Midbrain (tissue), 1 donor: ENCODE measurements around the gene ADRA2B.

ENCODE experiments used
- DNase-seq: peaks from one replicate; lab custom pipeline; 2025; lab: John Stamatoyannopoulos, UW

ADRA2B gene

DNA sequence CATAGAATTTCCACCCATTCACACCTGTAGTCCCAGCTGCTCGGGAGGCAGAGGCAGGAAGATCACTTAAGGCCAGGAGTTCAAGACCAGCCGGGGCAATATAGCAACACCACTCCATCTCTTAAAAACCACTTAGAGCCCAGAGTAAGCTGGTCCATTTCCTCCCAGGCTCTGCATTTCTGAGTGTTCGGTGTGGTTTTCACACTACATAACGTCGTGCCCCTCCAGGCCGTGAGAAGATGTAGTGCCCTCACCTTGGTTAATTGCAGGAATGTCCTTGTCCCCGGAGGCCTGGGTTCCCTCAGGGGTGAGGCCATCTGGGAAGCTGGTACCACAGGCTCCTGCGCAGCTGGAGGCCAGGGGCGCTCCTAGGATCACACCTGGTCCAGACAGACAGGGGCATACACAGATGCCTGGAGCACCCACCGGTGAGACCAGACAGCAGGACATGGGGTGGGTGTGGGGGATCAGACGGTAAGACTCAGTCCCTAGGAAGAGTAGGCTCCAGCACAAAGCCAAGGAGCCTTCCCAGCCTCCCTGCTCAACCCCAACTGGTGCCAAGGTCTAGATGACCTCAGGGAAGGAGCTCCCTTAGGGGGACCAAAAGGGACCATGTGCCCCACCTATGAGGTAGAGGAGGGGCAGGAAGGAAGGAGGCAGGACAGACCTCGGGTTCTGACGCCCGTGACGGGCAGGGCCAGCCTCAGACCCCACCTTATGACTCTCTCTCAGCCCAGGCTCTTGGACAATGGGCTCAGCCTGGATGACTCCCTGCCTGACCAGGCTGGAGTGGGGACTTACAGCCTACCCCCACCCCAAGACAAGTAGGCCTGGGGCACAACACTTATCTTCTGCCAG lies 21.2 kb upstream of the ADRA2B start:
- no peak for DNase-seq

DNA sequence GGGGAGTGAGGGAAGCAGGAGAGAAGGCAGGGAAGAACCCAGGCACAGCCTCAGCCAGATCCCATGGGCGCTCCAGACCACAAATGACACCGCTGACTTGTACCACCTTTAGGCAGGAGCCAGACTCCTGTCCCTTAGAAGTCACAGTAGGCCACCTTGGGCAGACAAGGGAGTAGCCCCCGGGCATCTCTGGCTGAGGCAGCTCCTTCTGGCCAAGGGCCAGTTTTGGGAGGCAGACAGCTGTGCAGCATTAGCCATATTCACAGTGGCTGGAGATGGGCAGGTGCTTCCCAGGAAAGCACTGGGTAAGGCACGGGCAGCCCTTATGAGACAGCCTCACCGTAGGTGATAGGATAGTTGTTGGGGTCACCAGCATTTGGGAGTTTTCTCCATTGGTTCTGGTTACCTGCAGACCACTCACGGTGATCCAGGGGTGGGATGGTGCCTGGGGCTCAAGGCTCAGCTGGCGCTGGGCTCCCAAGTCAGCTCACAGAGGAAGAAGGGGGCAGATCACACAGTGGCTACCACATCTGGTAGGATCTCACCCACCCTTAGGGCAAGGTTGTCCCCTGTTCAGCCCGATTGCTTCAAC lies 19.9 kb upstream of the ADRA2B start:
- DNase-seq = no peak

DNA sequence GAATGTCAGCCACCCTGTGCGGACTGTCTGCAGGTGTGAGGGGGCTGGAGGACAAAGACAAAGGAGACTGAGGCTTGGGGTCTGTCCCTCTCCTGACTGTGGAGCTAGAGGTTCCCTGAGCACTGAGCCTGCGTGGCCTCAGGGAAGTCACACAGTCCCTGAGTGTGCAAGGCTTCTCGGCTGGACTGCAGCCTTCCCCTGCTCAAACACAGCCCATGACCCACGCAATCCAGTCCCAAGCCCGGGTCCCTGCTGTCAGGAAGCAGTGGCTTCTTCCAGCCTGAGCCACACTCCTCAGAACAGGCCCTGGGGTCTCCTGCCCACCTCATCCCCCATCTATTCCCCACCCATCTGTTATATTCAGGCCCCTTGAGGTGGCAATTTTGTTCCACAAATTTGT lies 19.2 kb upstream of the ADRA2B start:
- DNase-seq = no peak

DNA sequence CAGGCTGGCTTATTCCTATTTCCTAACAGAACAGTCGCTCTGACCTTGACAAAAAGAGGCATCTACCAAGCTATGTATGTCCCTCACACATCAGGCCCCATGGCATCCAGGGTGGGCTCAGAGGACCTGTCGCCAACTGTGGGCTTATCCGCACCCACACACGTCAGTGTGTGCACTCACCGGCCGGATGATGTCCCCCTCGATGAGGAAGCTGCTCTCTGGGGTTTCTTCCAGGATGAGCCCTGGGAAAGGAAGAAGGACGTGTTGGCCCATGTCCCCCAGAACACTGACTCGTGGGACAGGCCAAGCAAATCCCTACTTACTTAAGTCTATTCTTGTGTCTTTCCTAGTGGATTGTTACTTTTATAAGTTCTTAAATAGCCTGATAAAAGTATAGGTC lies 18.8 kb upstream of the ADRA2B start:
- DNase-seq = no peak

DNA sequence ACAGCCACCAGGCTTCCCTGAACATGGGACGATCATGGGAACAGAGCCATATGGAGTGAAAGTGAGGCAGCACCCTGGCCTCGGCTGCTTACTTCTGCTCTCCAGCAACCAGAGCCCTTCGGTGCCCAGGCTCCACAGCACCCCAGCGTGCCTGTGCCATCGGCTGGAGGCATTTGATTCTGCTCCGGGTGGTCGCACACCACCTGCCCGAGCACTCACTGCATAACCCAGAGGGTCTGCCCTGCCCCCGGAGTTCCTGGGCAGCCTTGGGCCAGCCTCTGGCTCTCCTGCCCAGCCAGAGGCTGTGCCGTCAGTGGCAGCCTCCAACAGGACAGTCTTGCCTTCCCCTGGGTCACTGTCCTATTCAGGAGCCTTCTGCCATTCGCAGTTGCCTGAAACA lies 18.1 kb upstream of the ADRA2B start:
- DNase-seq = no peak

DNA sequence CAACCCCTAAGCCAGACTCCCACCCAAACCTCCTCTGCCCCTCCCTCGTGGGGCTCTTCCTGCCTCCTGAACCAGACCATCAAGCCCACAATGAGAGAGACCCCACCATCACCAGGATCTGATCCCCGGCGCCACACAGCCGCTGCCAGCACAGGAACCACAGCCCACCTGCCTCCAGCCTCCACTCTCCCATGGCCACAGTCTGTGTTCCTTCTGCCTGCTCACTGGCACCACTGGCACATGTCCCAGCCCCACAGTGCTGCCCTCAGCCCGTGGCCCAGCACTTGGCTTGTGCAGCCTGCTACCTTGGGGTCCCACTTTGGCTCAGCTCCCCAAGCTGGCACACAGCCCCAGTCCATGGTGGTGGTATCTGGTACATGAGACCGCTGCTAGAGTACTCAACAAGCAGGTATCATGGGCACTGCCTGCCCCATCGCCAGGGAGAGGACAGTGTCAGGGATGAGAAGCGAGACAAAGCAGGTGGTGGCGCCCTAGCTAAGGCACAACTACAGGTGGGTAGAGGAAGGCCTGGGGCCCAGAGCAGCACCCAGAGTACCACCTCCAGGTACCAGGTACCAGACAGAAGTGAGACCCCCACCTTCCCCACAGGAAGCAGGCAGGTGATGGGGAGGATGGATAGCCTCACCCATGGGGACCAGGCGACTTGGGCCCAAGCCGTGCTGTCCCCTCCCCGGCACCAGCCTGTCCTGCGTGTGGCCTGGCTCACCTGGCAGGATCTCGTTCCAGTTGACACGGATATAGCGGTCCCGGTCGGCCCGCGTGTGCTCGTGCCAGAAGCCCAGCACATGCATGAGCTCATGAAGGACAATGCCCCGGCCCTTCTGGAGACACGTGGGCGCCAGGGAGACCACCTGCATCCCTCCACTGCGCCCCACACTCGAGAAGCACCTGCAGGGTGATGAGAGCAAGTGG lies 15.7 kb upstream of the ADRA2B start:
- no peak for DNase-seq

DNA sequence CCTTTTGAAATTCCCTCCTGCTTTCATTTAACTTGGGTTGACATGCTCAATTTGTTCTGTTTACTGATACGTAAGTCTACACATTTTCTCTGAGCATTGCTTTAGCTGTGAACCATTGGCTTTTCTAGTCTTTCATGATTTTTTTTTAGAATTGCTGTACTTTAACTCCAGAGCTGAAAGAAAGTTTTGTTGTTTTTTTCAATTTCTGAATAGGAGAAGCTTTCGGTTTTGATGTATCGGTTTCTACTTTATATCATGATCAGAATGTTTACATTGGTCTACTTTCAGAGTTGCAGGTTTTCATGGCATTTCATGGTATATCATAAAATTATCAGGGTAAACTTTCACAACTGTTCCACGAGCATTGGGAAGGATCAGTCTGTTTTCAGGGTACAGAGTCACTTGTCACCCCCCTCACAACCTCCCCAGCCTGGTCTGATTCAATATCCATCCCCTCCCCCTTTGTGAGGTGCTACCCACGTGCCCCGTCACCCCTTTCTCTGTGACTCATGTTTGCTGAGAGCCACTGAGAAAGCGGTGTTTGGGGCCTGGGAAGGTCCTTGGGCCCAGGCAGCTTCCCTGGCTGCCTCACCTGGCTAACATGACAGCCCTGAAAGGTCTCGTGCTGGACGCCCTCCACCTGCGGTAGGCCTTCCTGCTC lies 14.9 kb upstream of the ADRA2B start:
- no peak for DNase-seq

DNA sequence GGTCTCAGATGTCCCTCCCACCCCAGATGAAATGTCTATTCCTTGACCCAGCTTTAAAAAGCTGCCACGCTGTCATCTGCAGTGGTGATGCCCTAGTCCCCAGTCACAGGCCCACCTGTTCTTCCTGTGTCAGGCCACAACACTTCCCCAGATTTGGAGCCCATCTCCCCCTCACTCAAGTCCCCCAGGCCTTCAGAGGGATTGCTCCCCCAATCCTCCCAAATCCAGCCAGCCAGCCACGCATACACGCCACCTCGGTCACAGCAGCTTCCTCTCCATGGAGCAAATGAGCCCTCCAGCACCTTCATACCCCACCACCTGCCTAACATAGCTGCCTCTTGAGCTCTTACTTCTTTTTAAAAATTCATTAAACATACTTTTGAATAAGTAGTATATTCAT lies 14.1 kb upstream of the ADRA2B start:
- no peak for DNase-seq

DNA sequence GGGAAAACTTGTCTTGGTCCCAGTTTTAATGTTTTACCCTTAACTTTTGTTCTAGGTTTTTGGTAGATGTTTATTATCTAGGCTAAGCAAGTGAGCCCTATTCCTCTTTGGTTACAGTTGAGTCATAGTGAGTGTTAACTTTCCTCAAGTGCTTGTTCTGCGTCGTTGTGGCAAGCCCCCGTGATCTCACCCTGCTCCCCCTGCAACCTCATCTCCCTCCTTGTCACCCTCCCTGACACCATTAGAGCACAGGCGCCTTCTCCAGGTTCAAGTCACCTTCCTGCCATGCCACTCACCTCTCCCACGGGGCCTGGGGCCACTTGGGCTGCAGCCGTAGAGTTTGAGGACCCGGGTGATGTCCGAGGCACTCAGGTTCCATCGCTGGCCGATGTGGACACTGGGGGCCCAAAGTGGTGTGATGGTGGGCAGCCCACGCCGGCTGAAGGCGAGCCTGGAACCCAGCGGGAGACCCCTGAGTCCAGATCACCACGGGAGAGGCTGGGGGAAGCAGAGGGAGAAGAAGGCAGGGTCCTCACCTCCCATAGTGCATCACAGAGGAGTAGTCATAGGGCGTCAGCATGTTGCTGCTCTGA lies 13.3 kb upstream of the ADRA2B start:
- no peak for DNase-seq

DNA sequence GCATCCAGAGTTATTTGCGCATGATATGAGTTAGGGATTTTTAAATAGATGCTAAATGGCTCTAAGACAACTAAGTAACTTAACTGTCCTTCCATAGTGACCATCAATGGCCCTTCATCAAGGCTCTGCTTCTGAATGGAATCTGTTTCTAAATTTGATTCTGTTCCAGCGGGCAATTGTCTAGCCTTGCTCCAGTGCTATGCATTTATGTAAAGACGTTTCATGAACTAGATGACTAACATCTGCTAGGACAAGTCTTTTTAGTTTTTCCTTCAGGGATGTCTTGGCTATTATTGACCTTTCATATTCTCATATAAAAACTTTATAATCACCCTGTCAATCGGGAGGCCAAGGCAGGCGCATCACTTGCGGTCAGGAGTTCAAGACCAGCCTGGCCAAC lies 12.1 kb upstream of the ADRA2B start:
- DNase-seq = no peak

DNA sequence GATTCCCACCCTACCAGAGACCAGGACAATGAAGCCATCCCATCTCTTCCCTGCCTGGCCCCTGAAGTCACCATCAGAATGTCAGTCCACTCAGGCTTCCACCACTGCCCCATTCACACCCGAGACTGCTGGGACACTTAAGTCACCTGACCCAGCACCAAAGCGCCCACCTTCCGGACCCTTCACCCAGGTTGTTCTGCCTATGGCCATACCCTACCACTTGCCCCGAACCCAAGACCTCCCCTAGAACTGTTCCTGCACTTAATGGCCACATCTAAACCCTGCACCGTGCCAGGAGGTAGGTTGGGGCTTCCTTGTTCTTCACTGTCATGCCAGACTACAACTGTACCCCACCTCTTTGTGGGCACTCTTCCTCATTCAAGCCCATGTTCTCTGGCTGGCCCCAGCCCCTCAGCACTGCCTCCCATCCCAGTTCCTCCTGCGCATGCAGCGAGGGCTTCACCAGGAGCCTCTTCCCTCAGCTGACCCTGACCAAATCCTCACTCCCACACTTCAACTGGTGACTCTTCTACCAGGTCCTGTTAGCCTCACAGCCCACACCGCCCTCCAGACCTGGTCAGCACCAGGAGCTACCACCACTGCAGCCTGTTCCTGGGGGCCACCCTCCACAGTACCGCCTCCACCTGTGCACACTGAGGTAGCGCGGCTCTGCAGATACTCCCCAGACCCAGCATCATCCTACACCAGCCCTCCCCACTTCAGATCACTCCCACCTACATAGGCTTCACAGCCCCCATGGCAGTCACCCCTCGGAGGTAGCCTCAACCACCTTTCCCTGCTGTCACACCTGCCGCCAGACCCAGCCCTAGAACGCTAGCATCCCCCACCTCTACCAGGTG lies 8.3 kb upstream of the ADRA2B start:
- no peak for DNase-seq

DNA sequence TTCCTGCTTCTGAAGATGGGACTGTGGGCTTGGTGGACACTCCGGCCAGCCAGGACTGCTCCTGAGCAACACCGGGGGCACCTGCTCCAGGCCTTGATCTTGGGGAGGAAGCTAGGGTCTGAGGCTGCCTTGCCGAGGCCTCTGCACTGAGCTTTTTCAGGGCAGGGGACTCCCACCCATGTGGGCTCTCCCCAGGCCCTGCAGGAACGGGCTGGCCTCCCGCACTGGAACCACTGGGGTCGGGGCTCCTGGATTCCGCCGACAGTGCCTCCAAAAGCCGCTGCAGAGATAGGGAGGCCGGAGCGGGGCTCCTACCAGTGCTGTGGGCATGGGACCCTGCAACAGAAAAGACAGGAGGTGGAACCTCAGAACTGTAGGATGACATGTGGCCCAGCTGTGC lies 7.6 kb upstream of the ADRA2B start:
- no peak for DNase-seq

DNA sequence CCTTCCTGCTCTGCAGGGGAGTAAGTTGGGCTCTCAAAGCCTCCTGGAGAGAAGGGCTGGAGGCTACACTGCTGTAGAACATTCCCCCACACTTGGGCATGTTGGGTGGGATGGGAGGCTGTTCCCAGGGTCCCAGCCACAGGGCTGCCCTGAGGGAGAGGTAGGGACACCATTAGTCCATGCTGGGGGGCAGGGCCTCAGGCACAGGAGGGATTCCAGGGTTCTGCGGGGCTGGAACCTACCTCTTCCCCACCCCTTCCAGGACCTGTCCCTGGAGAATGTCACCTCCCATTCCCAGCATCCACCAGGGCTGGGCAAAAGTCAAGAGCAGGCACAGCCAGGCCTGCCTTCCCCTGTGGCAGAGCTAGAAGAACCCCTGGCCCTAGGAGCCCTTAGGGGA lies 6.9 kb upstream of the ADRA2B start:
- no peak for DNase-seq

DNA sequence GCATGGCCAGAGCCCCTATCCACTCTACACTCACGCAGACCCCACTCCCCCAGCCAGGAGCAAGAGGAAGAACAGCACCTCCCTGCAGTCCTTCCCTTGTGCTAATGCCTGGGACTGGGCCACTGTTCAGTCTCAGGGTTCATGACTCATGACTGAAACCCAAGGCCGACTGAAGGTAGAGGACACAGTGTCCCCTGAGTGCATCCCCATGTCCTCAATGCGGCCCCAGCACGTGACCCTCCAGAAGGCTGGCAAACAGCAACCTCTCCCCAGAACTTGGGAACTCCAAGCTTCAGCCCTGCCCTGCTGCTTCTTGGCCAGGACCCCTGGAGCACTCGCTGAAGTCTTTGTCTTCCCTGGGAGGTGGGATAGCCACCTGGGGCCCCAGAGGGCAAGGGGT lies 6.0 kb upstream of the ADRA2B start:
- no peak for DNase-seq

DNA sequence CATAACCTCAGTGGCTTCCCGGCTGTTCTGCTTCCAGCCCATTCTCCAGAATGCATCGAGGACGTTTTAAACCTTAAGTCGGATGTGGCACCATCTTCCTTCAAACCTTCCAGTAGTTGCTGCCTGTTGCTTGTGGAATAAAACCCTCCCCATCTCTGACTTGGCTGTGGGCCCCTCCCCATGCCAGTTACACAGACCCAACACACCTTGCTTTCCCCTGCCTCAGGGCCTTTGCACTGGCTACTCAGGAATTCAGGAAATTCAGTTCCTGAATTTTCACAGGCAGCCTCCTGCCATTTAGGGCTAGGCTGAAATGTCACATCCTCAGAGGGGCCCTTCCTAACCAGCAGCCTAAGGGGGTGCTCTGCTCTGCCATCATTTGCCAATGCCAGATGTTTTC lies 5.0 kb upstream of the ADRA2B start:
- DNase-seq = no peak

DNA sequence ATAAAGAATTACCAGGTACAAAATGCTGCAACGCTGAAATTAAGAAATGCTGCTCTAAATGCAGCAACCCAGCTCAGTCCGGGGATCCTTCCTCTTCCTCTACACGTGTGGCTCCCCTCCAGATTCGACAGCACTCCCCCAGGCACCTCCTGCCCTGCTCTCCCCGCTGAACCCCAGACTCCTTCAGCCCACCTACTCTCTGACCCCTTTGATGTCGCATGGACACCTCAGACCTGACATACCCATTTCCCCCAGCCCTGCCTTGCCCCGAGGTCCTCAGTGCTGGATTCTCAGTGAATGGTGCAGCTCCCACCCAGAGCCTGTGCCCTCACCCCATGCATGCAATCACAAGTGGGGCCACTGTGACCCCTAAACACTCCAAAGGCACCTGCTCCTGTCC lies 4.6 kb upstream of the ADRA2B start:
- DNase-seq = no peak

DNA sequence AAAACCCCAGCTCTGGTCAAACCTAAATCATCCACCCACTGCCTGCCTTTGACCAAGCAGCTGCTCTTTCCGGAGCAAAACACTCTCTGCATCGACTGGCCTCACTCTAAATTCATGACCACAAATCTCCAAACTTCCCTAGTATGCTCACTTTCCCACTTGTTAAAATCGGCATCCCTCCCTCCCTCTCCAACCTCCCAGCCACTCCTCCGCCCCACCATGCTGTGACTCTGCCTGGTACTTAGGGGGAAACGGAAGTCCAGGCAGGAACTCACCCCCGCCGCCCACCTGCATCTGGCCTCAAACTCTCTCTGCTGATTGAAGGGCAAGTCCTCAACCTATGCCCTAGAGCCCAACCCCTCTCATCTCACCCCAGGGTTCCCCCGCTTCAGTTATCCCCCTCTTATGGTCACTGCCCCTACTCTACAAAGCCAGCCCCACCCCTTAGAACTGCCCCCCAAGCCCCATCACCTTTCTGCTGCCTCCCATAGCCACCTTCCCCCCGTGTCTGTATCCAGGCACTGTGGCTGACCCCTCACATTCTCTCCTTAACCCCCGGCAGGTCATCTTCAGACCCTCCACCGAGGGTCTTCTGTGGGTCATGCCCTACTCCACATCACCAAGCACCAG lies 3.8 kb upstream of the ADRA2B start:
- no peak for DNase-seq

DNA sequence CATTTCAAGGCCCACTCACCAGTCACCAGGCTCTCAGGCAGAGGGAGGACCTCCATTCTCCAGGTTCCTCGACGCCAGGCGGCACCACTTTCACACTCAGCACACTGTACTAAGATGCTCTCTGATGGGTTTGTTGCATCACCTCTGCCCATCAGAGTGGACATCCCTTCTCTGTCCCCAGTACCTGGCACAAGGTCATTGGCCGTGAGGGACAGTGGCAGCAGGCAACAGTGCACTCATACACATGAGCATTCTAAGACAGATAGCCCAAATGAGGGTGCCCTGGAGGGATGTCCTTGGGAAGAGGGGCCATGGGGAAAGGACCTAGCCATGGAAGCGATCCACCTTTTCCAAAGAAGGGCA lies 3.0 kb upstream of the ADRA2B start:
- DNase-seq = no peak

DNA sequence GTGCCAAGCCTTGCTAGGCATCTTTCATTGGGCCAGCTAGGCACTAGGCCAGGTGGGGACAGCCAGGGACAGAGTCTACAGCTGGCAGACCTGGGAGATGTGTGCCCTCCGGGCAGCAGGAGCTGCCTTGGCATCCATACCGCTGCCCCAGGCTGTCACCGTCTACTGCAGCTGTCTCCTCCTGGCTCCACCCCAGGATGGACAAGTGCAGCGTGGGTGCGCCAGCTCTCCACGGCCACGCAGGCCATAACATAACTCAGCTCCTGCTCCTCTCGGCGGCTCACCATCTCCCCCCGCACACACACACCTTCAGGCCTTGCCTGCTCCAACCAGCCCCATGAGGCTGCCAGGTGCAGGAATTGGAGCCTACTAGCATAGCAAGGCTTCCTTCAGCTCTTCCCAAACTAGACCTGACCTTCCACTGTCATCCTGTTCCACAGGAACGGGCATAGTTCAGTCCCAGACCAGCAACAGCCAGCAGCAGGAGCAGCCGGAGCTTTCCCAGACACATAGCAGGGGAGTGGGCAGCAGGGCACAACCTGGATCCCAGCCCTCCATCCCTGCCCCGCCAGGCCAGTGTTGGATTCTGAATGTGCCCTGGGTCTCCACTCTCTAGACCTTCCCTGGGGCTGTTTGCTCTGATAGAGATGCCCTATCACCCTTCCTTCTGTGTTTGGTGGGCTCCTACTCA lies 2.5 kb upstream of the ADRA2B start:
- DNase-seq = no peak
